WERI-Rb-1 (cell line): ENCODE results near the gene ARHGAP24.

Source experiments
- DNase-seq: peaks from one replicate; pipeline ENCODE4 v3.0.0-alpha.2; 2020
- H3K27ac ChIP-seq: fragments of 250-450 bp; sonication (Bioruptor Pico); 2 replicates; pipeline ENCODE4 v1.5.1; 2020; ENCODE audit warnings: mild to moderate bottlenecking, moderate library complexity
- H3K27me3 ChIP-seq: fragments of 250-450 bp; sonication (Bioruptor Pico); 2 replicates; pipeline ENCODE4 v1.5.1; 2021; ENCODE audit warnings: mild to moderate bottlenecking, low read depth, moderate library complexity; ENCODE audit not compliant: insufficient read depth, severe bottlenecking
- H3K36me3 ChIP-seq: fragments of 250-450 bp; sonication (Bioruptor Pico); 2 replicates; pipeline ENCODE4 v1.5.1; 2020; ENCODE audit warnings: mild to moderate bottlenecking, moderate library complexity
- H3K4me3 ChIP-seq: 2 replicates; pipeline ENCODE4 v1.5.1; 2011; ENCODE audit warnings: low read depth, mild to moderate bottlenecking, control low read depth, low read length
- H3K9me3 ChIP-seq: fragments of 250-450 bp; sonication (Bioruptor Pico); 2 replicates; pipeline ENCODE4 v1.5.1; 2021; ENCODE audit warnings: mild to moderate bottlenecking, moderate library complexity; ENCODE audit not compliant: severe bottlenecking
- CTCF ChIP-seq: IDR thresholded peaks from 2 replicates; pipeline ENCODE4 v1.5.1; 2011; ENCODE audit warnings: low read depth, mild to moderate bottlenecking, control low read depth, inconsistent platforms, low read length

ARHGAP24 gene

GRCh38 chr4:85883180-85883579 lies 408.2 kb downstream of the ARHGAP24 start:
- no peak for DNase-seq
- Histone ChIP-seq H3K36me3 (no peaks in the 10 kb centered on the region), H3K27ac (no peak overlapping the region), H3K9me3 (no peaks in the 10 kb centered on the region), H3K27me3 (no peaks in the 10 kb centered on the region), H3K4me3 (no peak overlapping the region)
- TF ChIP-seq CTCF, result no peak

GRCh38 chr4:85884251-85884650 lies 409.3 kb downstream of the ARHGAP24 start:
- no peak for DNase-seq
- TF ChIP-seq CTCF, result no peak
- no peaks in the 10 kb centered on the region for H3K9me3 ChIP-seq
- H3K4me3 ChIP-seq, result no peak overlapping the region
- no peaks in the 10 kb centered on the region for H3K36me3 ChIP-seq
- H3K27me3 ChIP-seq, result no peaks in the 10 kb centered on the region
- no peak overlapping the region for H3K27ac ChIP-seq

GRCh38 chr4:85886665-85887064 lies 411.7 kb downstream of the ARHGAP24 start:
- Histone ChIP-seq H3K4me3 (no peak overlapping the region), H3K36me3 (no peaks in the 10 kb centered on the region), H3K27ac (no peak overlapping the region), H3K9me3 (no peaks in the 10 kb centered on the region), H3K27me3 (no peaks in the 10 kb centered on the region)
- DNase-seq, result no peak
- TF ChIP-seq CTCF, result no peak

- Histone ChIP-seq H3K4me3 (no peak overlapping the region), H3K27me3 (no peaks in the 10 kb centered on the region), H3K36me3 (no peaks in the 10 kb centered on the region), H3K9me3 (no peaks in the 10 kb centered on the region), H3K27ac (no peak overlapping the region)
- no peak for DNase-seq
- no peak for TF ChIP-seq CTCF
Measured at GRCh38 chr4:85889314-85889713, 414.4 kb downstream of the ARHGAP24 start.

GRCh38 chr4:85895755-85896154 lies 420.8 kb downstream of the ARHGAP24 start:
- TF ChIP-seq CTCF, result no peak
- DNase-seq, result no peak
- Histone ChIP-seq H3K27me3 (no peaks in the 10 kb centered on the region), H3K9me3 (no peaks in the 10 kb centered on the region), H3K27ac (no peak overlapping the region), H3K4me3 (no peak overlapping the region), H3K36me3 (no peaks in the 10 kb centered on the region)

GRCh38 chr4:85898231-85898630 lies 423.3 kb downstream of the ARHGAP24 start:
- no peak for DNase-seq
- TF ChIP-seq CTCF, result no peak
- no peaks in the 10 kb centered on the region for H3K36me3 ChIP-seq

More at GRCh38 chr4:85898231-85898630, 423.3 kb downstream of the ARHGAP24 start:
- Histone ChIP-seq H3K9me3 (no peaks in the 10 kb centered on the region), H3K27ac (no peak overlapping the region), H3K4me3 (no peak overlapping the region), H3K27me3 (no peaks in the 10 kb centered on the region)
